Ovary (tissue), 3 donors: ENCODE measurements around the gene SERPINB11.

Source experiments
- CTCF ChIP-seq, 3 donors: fragments of 450-650 bp in 2 of 3; fragments of 200-600 bp in 1 of 3; IDR thresholded peaks; one replicate each; pipeline versions ENCODE4 v1.5.1 to v1.8.0; 2016 to 2022; ENCODE audit warnings: antibody characterized with exemption in 3 of 3, mild to moderate bottlenecking in 1 of 3
- EP300 ChIP-seq: sonication (generic); formaldehyde crosslinking; IDR thresholded peaks from one replicate; pipeline ENCODE4 v1.6.1; 2017; ENCODE audit warnings: antibody characterized with exemption
- donor health status: DM: no; HTN: no; CAD: no.

- TF ChIP-seq EP300 (no peak), CTCF (IDR thresholded peaks at IDR 0.05) (no peak)
Observed at GRCh38 chr18:63686871-63687270, 15.9 kb upstream of the SERPINB11 start.
